Muscle layer of duodenum (tissue), 2 donors: Measurements from ENCODE around the gene RBP7.
A peak's percentile ranks its signal among the peaks of the same experiment; 100 is the strongest.

Source experiments
- H3K27ac ChIP-seq: one replicate; pipeline ENCODE4 v1.7.0; 2013; ENCODE audit warnings: mild to moderate bottlenecking, low read length
- H3K27me3 ChIP-seq: one replicate; pipeline ENCODE4 v1.7.0; 2013; ENCODE audit warnings: low read depth, mild to moderate bottlenecking, control low read depth, low read length
- H3K36me3 ChIP-seq, 2 donors: one replicate each; pipeline ENCODE4 v1.7.0; 2013; ENCODE audit warnings: low read length in 2 of 2, control low read depth in 1 of 2, mild to moderate bottlenecking in 1 of 2; ENCODE audit not compliant: insufficient read depth in 2 of 2, control insufficient read depth in 1 of 2
- H3K4me1 ChIP-seq, 2 donors: one replicate each; pipeline ENCODE4 v1.7.0; 2013; ENCODE audit warnings: low read length in 2 of 2, mild to moderate bottlenecking in 2 of 2, control low read depth in 1 of 2, moderate library complexity in 1 of 2; ENCODE audit not compliant: insufficient read depth in 2 of 2, control insufficient read depth in 1 of 2
- H3K4me3 ChIP-seq, 2 donors: one replicate each; pipeline ENCODE4 v1.7.0; 2013; ENCODE audit warnings: low read length in 2 of 2, low read depth in 1 of 2, mild to moderate bottlenecking in 1 of 2
- H3K9me3 ChIP-seq, 2 donors: one replicate each; pipeline ENCODE4 v1.7.0; 2013; ENCODE audit warnings: low read length in 2 of 2, control low read depth in 1 of 2, mild to moderate bottlenecking in 1 of 2; ENCODE audit not compliant: control insufficient read depth in 1 of 2
- donor health status: healthy.

Gene RBP7

DNA sequence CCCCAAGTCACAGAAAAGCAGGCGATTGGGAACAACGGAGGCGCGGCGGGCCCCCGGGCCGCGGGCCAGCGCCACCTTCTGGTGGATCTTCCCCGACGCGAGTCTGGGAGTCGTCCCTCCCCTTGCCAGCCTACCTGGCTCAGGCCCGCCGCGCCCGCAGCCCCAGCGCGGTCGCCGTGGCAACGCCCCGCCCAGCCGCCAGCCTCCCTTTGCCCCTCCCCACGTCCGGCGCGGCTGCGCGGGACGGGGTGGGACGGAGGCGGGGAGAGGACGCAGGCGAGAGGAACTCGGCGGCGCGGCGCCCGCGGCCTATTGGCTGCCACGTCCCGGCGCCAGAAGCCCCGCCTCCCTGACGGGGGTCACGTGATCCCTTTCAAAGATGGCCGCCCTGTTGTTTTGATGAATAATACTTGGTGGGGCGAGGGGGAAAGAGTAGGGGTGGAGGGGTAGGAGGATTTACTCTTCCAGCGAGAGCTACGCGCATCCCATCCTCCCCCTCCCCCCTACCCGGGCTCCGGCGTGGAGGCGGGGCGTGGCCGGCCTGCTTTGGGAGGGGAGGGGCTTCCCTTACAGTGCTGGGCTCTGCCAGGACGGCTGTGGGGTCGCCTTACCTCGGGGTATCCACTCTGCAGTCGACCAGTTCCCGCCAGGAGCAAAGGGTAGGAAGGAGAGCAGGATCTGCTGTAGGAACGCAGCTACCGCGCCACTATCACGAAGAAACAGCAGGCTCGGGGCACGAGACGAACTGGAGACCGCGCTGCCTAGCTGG, 35.7 kb downstream of the RBP7 start, which contains the start of gene UBE4B:
TSS of gene UBE4B (plus strand) at position 369 of the 769 bp plus-strand sequence. CDS start 713 bp downstream, outside the sequence.
- Histone ChIP-seq H3K27ac (peak within 1 kb of the TSS; percentile 96), H3K36me3 (peaks cover 0 to 9% of the 10 kb centered on the region in 2 donors), H3K4me1 (peaks cover 0 to 16% of the 10 kb centered on the region in 2 donors), H3K9me3 (no peaks in the 10 kb centered on the region), H3K27me3 (no peaks in the 10 kb centered on the region), H3K4me3 (peak within 1 kb of the TSS; percentile 91 to 100)

DNA sequence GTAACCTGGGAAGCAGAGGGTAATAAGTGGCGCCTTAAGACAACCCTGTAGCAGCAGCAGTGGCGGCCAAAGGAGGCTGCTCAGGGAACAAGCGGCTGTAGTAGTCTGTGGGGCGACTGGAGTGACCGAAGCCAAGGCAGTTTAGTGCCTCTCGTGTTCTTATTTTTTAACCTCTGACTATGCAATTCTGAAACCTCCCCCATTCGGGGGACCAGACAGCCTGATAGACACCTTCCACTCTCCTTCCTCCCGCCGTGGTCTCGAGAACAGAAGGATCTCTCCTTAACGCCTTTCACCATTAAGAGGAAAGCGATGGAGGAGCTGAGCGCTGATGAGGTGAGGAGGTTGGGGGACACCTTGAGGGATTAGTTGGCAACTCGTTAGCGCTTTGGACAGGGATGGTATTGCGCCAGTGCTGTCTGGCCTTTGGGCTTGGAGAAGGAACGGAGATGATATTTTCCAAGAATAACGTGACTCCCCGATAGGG, 36.4 kb downstream of the RBP7 start:
- H3K36me3 ChIP-seq = peaks cover 1 to 9% of the 10 kb centered on the region in 2 donors
- H3K9me3 ChIP-seq = no peaks in the 10 kb centered on the region
- H3K4me1 ChIP-seq = peaks cover 0 to 16% of the 10 kb centered on the region in 2 donors
- peak overlapping the region; percentile 91 to 100 for H3K4me3 ChIP-seq
- peak overlapping the region; percentile 96 for H3K27ac ChIP-seq
- H3K27me3 ChIP-seq = no peaks in the 10 kb centered on the region

DNA sequence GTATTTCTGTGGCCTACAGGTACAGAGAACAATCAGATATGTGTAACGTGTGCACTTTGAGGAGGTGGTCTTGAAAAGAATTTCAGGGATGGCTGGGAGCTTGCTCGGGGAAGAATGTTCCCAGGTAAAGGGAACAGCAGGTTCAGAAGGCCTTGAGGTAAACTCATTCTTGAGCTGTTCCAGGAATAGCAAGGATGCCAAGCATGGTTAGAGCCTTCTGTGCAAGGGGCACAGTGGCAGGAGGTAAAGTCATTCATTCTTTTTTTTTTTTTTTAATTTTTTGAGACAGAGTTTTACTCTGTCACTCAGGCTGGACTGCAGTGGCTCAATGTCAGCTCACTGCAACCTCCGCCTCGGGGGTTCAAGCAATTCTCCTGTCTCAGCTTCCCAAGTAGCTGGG, 45.7 kb downstream of the RBP7 start:
- Histone ChIP-seq H3K9me3 (no peaks in the 10 kb centered on the region), H3K27ac (no peak overlapping the region), H3K4me1 (peaks cover 5 to 25% of the 10 kb centered on the region in 2 donors), H3K4me3 (no peak overlapping the region), H3K27me3 (no peaks in the 10 kb centered on the region), H3K36me3 (peaks cover 3 to 9% of the 10 kb centered on the region in 2 donors)

DNA sequence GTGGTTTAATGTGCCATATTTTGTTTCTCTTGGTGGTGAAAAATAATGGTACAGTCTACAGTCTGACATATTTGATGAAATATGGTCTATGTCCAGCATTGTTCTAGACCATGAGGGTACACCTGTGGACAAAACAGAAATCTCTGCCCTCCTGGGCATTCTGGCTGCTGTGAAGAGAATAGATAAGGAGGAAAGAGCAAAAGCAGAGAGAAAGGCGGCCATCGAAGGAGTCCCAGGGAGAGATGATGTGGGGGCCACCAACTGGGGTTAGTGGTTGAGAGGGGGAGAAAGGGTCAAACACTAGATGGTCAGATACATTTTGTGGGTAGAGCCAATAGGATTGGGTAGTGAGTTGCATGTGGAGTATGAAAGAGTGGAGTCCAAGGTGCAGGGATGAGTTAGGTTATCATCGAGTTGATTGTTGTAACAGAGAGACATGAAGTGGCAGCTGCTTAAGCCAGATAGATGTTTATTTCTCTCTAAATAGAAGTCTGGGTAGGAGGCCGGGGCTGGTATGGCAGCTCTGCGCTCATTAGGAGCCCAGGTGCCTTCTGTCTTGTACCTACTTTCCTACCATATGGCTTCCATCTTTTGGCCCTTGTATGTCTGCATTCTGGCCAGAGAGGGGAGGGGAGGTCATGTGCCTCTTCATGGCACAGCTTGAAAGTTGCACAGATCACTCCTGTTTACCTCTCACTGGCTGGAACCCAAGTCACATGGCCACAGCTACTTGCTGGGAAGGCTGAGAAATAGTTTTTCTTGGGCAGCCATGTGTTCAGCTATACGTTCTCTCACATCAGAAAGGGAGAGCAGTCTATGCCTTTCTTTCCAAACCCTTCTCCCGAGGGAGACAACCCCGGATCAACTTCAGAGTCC, 48.7 kb downstream of the RBP7 start:
- Histone ChIP-seq H3K27ac (no peak overlapping the region), H3K4me3 (peak overlapping the region in 1 of 2 donors; percentile 24), H3K4me1 (peaks cover 5 to 28% of the 10 kb centered on the region in 2 donors)

DNA sequence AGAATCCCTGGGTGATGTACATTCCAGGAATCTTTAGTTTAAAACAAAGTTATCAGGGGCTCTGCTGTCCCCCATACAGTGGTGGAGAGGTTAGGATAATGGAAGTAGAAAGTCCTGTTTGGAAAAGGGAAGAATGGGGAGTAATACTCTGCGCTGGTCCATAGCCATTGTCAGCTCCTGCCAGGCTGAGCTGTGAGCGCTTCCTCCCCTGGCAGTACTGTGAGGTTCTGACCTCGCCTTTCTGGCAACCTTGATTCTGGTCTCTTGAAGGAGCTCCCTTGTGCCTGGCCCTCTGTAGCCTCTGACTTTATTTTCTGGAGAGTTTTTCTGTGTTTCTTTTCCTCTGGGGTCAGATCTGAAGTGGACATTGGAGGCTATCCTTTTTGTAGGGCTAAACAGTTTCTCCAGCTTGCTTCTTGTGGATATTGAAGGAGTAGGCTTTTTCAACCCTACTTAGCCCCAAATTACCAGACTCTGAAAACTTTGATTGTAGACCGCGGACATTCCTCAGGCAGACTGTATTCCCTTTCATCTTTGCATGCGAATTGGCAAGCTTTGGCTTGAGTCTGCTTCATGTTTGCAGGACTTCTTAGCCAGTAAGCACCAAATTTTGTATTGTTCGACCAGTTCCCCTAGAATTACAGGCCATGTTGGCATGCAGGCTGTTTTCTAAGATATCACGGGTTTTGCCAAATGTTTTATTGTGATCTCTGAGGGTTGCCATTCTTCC, 49.5 kb downstream of the RBP7 start:
- Histone ChIP-seq H3K4me1 (peaks cover 5 to 28% of the 10 kb centered on the region in 2 donors), H3K4me3 (peak overlapping the region in 1 of 2 donors; percentile 24), H3K36me3 (peaks cover 5 to 10% of the 10 kb centered on the region in 2 donors), H3K27ac (no peak overlapping the region), H3K27me3 (no peaks in the 10 kb centered on the region), H3K9me3 (no peaks in the 10 kb centered on the region)

More for the DNA sequence above, 48.7 kb downstream of the RBP7 start:
- Histone ChIP-seq H3K9me3 (no peaks in the 10 kb centered on the region), H3K36me3 (peaks cover 3 to 6% of the 10 kb centered on the region in 2 donors), H3K27me3 (no peaks in the 10 kb centered on the region)

DNA sequence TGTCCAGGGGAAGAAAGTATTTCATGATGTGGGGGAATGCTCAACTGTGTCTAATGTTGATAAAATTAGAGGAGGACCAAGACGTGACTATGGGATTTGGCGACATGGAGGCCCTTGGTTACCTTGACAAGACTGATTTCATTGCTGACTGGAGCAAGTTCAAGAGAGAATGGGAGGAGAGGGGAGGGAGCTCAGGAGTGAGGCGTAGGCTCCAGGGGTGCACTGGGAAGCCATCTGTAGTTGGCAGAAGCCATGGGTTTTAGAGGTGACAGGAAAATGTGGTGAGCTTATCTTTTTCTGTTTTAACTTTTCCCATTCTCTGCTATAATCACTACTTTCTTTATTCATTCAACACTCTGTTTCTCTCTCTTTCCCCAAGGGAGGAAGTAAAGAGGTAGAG, 51.6 kb downstream of the RBP7 start:
- H3K9me3 ChIP-seq = no peaks in the 10 kb centered on the region
- peaks cover 5 to 28% of the 10 kb centered on the region in 2 donors for H3K4me1 ChIP-seq
- H3K4me3 ChIP-seq = no peak overlapping the region
- H3K27me3 ChIP-seq = no peaks in the 10 kb centered on the region
- H3K27ac ChIP-seq = no peak overlapping the region
- H3K36me3 ChIP-seq = peaks cover 7 to 10% of the 10 kb centered on the region in 2 donors

DNA sequence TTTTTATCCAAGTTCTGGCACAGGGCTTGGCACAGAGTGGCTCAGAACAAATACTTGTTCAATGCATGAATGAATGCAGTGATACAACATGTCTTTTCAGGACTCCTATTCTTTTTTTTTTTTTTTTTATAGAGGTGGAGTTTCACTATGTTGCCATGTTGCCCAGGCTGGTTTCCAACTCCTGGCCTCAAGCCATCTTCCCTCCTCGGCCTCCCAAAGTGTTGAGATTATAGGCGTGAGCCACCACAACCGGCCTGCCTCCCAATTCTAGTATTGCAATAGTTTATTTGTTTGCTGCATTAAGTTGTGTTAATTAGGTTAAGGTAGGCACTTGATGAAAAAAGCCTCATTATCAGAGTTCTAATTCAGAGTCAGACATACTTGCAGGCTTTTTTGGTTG, 53.6 kb downstream of the RBP7 start:
- Histone ChIP-seq H3K4me1 (peaks cover 3 to 25% of the 10 kb centered on the region in 2 donors), H3K27me3 (no peaks in the 10 kb centered on the region), H3K36me3 (peaks cover 7 to 10% of the 10 kb centered on the region in 2 donors), H3K27ac (no peak overlapping the region), H3K9me3 (no peaks in the 10 kb centered on the region), H3K4me3 (no peak overlapping the region)

DNA sequence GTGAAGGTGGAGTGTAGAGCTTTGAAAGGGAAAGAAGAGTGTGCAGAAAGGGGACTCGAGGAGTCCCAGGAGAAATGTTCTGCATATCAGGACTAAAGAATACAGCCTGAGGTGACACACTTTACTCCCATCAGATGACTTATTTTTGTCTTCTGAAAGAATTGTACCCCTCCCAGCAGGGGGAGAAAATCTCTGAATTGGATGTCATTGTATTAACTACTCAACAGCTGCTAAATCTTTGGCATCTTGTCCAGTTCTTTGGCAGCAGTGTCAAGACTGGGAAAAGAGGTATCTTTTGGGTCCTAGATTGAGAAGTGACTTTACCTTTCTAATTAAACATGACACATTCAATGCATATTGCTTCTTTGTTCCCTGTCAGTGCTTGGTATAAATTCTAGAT, 54.6 kb downstream of the RBP7 start:
- Histone ChIP-seq H3K27ac (no peak overlapping the region), H3K4me1 (peaks cover 0 to 25% of the 10 kb centered on the region in 2 donors), H3K27me3 (no peaks in the 10 kb centered on the region), H3K9me3 (no peaks in the 10 kb centered on the region), H3K4me3 (no peak overlapping the region), H3K36me3 (peaks cover 4 to 7% of the 10 kb centered on the region in 2 donors)

DNA sequence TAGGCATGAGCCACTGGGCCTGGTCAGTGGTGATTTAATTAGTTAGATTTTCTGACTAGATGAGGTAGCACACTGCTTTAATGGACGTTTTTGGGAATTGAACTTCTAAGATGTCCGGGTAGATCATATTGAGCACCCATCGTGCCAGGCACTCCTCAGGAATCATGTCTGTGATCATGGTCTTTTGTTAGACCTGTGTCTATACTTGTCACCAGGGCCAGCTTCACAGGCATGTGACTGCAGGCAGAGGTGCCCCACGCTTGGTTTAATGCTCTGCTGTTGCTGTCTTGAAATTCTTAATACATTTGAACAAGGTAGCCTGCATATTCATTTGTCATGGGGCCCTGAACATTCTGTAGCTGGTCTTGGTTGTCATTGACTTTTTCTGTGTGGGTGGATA, 55.3 kb downstream of the RBP7 start:
- H3K36me3 ChIP-seq = peaks cover 4 to 7% of the 10 kb centered on the region in 2 donors
- peaks cover 0 to 18% of the 10 kb centered on the region in 2 donors for H3K4me1 ChIP-seq
- no peak overlapping the region for H3K27ac ChIP-seq
- no peaks in the 10 kb centered on the region for H3K9me3 ChIP-seq
- no peak overlapping the region for H3K4me3 ChIP-seq
- no peaks in the 10 kb centered on the region for H3K27me3 ChIP-seq

DNA sequence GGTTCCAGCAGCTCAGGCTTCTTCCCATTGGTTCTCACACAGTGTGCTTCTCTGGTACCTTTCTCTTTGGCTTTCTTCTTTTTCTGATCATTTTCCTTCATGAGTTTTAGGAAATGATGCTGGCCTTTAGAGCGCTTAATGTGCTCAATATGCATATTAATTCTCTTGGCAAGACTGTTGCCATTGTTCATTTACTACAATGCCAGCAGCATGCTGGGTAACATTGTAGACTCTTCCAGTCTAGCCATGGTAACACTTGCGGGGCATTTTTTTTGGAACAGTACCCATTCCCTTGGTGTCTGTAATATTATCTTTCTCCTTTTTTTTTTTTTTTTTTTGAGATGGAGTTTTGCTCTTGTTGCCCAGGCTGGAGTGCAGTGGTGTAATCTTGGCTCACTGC, 57.4 kb downstream of the RBP7 start:
- H3K27me3 ChIP-seq = no peaks in the 10 kb centered on the region

More for the DNA sequence above, 57.4 kb downstream of the RBP7 start:
- H3K4me1 ChIP-seq = peaks cover 0 to 33% of the 10 kb centered on the region in 2 donors
- H3K4me3 ChIP-seq = no peak overlapping the region
- no peak overlapping the region for H3K27ac ChIP-seq
- H3K9me3 ChIP-seq = no peaks in the 10 kb centered on the region
- H3K36me3 ChIP-seq = peaks cover 3 to 4% of the 10 kb centered on the region in 2 donors
